ENCODE results near the gene PEAK1.

The PEAK1 gene

GRCh38 chr15:77225646-77226045, 194.3 kb downstream of the PEAK1 start:
- DNase-seq (ENCODE audit: low read depth): peak; percentile 14
- no peak for TF ChIP-seq CTCF (IDR thresholded peaks at IDR 0.05; ENCODE audit: low read length, missing control alignments)
- H3K4me3 ChIP-seq (replicated peaks; ENCODE audit: low read depth, low read length): no peak overlapping the region

GRCh38 chr15:77225088-77225487, 194.8 kb downstream of the PEAK1 start:
- no peak for TF ChIP-seq CTCF (IDR thresholded peaks at IDR 0.05; ENCODE audit: low read length, missing control alignments)
- peak; percentile 54 for DNase-seq (ENCODE audit: low read depth)
- H3K4me3 ChIP-seq (replicated peaks; ENCODE audit: low read depth, low read length): no peak overlapping the region

- no peak overlapping the region for H3K4me3 ChIP-seq (replicated peaks; ENCODE audit: low read depth, low read length)
- no peak for DNase-seq (ENCODE audit: low read depth)
- TF ChIP-seq CTCF (IDR thresholded peaks at IDR 0.05; ENCODE audit: low read length, missing control alignments): no peak
These were observed 195.6 kb downstream of the PEAK1 start for GRCh38 chr15:77224352-77224751.

- no peak for TF ChIP-seq CTCF (IDR thresholded peaks at IDR 0.05; ENCODE audit: low read length, missing control alignments)
- no peak overlapping the region for H3K4me3 ChIP-seq (replicated peaks; ENCODE audit: low read depth, low read length)
- no peak for DNase-seq (ENCODE audit: low read depth)
These were observed 198.2 kb downstream of the PEAK1 start for GRCh38 chr15:77221708-77222107.

DNA sequence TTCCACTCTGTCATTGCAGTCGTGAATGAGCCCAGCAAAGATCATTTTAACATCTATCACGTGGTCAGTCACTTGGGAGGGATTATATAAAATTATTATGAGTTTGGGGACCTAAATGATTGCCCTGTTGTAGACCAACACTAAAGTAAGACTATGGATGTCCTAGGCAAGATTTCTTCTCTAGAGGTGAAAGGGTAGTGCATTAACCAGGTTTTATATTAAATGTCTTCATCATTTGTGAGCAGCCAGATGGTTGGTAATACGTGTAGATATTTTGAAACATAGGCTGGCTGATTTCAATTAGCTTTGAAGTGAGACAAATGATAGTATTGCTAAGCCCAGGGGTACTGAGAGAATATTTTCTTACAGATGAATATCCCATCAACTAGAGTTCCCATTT, 198.7 kb downstream of the PEAK1 start:
- TF ChIP-seq CTCF (IDR thresholded peaks at IDR 0.05; ENCODE audit: low read length, missing control alignments): no peak
- DNase-seq (ENCODE audit: low read depth): no peak
- H3K4me3 ChIP-seq (replicated peaks; ENCODE audit: low read depth, low read length): no peak overlapping the region

- no peak for TF ChIP-seq CTCF (IDR thresholded peaks at IDR 0.05; ENCODE audit: low read length, missing control alignments)
- H3K4me3 ChIP-seq (replicated peaks; ENCODE audit: low read depth, low read length): no peak overlapping the region
- DNase-seq (ENCODE audit: low read depth): no peak
These were observed 200.1 kb downstream of the PEAK1 start for GRCh38 chr15:77219841-77220240.

GRCh38 chr15:77209221-77209620, 210.7 kb downstream of the PEAK1 start:
- H3K4me3 ChIP-seq (replicated peaks; ENCODE audit: low read depth, low read length): no peak overlapping the region
- DNase-seq (ENCODE audit: low read depth): no peak
- no peak for TF ChIP-seq CTCF (IDR thresholded peaks at IDR 0.05; ENCODE audit: low read length, missing control alignments)
